GM12878 (cell line): ENCODE data around the gene ERVK3-1. TPM values are rescaled to one million over a fixed set of nuclear protein-coding genes. Genes with fewer than 3 reads are reported as not detected.

ENCODE experiments used
- BCL11A ChIP-seq: IDR thresholded peaks from 2 replicates; pipeline ENCODE4 v1.6.1; 2011; ENCODE audit warnings: low read depth, low read length
- BHLHE40 ChIP-seq, 2 experiments: fragments of 450-650 bp in 1 of 2; IDR thresholded peaks; 2 replicates each; pipeline ENCODE4 v1.6.1; 2011 to 2017; ENCODE audit warnings: low read depth in 2 of 2, borderline replicate concordance in 1 of 2, improper control_type of control experiment in 1 of 2, low read length in 1 of 2, mild to moderate bottlenecking in 1 of 2
- CEBPB ChIP-seq, 2 experiments: fragments of 150-350 bp in 1 of 2; IDR thresholded peaks; 2 replicates each; pipeline ENCODE4 v1.6.1; 2012 to 2014; ENCODE audit warnings: low read depth in 2 of 2, low read length in 2 of 2, borderline replicate concordance in 1 of 2, inconsistent platforms in 1 of 2
- CHD4 ChIP-seq: fragments of 200-600 bp; sonication (generic); IDR thresholded peaks from 2 replicates; pipeline ENCODE4 v1.6.1; 2016; ENCODE audit warnings: mild to moderate bottlenecking
- CREM ChIP-seq: IDR thresholded peaks from 2 replicates; pipeline ENCODE4 v1.6.1; 2014; ENCODE audit warnings: antibody characterized with exemption, low read depth
- DPF2 ChIP-seq: fragments of 450-650 bp; IDR thresholded peaks from 2 replicates; pipeline ENCODE4 v1.6.1; 2017; ENCODE audit warnings: mild to moderate bottlenecking
- IKZF1 ChIP-seq: fragments of 450-650 bp; conservative IDR thresholded peaks from 2 replicates; pipeline ENCODE4 v1.6.1; 2017; ENCODE audit warnings: antibody characterized with exemption, mild to moderate bottlenecking
- KAT2A ChIP-seq: conservative IDR thresholded peaks from 2 replicates; pipeline ENCODE4 v1.6.1; 2011; ENCODE audit warnings: low read depth, low read length; ENCODE audit not compliant: control insufficient read depth
- KDM1A ChIP-seq: fragments of 200-600 bp; sonication (generic); IDR thresholded peaks from 2 replicates; pipeline ENCODE4 v1.6.1; 2016; ENCODE audit warnings: borderline replicate concordance
- MYB ChIP-seq: fragments of 150-350 bp; IDR thresholded peaks from 2 replicates; pipeline ENCODE4 v1.6.1; 2014; ENCODE audit warnings: mild to moderate bottlenecking, low read depth, low read length, borderline replicate concordance
- NBN ChIP-seq: fragments of 450-650 bp; IDR thresholded peaks from 2 replicates; pipeline ENCODE4 v1.6.1; 2016
- NFIC ChIP-seq: IDR thresholded peaks from 2 replicates; pipeline ENCODE4 v1.6.1; 2012; ENCODE audit warnings: low read depth, mild to moderate bottlenecking, inconsistent platforms, low read length, moderate library complexity
- POLR2AphosphoS2 ChIP-seq: IDR thresholded peaks from 2 replicates; pipeline ENCODE4 v1.6.1; 2011; ENCODE audit warnings: low read depth, mild to moderate bottlenecking, low read length, improper control_type of control experiment, moderate library complexity
- POU2F2 ChIP-seq: IDR thresholded peaks from 3 replicates; pipeline ENCODE4 v1.6.1; 2011; ENCODE audit warnings: low read depth, mild to moderate bottlenecking, low read length, borderline replicate concordance
- SIX5 ChIP-seq: IDR thresholded peaks from 2 replicates; pipeline ENCODE4 v1.6.1; 2011; ENCODE audit warnings: mild to moderate bottlenecking, low read depth, low read length, moderate library complexity; ENCODE audit not compliant: severe bottlenecking
- SMAD1 ChIP-seq: fragments of 450-650 bp; IDR thresholded peaks from 2 replicates; pipeline ENCODE4 v1.6.1; 2018; ENCODE audit warnings: mild to moderate bottlenecking, low read depth; ENCODE audit not compliant: partially characterized antibody
- SPI1 ChIP-seq: IDR thresholded peaks from 2 replicates; pipeline ENCODE4 v1.6.1; 2011; ENCODE audit warnings: low read depth, mild to moderate bottlenecking, low read length, moderate library complexity, borderline replicate concordance; ENCODE audit not compliant: insufficient read depth
- WRNIP1 ChIP-seq: IDR thresholded peaks from 2 replicates; pipeline ENCODE4 v1.6.1; 2011; ENCODE audit warnings: low read depth, low read length, improper control_type of control experiment, borderline replicate concordance
- ZSCAN29 ChIP-seq: fragments of 450-650 bp; IDR thresholded peaks from 2 replicates; pipeline ENCODE4 v1.6.1; 2017; ENCODE audit warnings: mild to moderate bottlenecking, moderate library complexity
- polyA plus RNA-seq, 11 experiments: library from polyadenylated mRNA; depleted of rRNA in 4 of 11; unstranded in 6 of 11; stranded (reverse) in 5 of 11; fragments of >200 nt; fragmentation: Nextera tagmentation in 4 of 11; fragmentation: Illumina TruSeq in 1 of 11; extraction: Ambion mirVana in 4 of 11; extraction: Trizol in 1 of 11; gene quantifications; 1 replicate in 1 of 11; 2 replicates in 10 of 11; pipeline versions ENCODE4 v1.2.1 to v1.2.3, GENCODE V29; 2011 to 2016; ENCODE audit warnings: inconsistent platforms in 2 of 11, missing spikeins in 2 of 11, low read depth in 1 of 11
- total RNA-seq, 4 experiments: library from RNA; depleted of rRNA in 3 of 4; stranded (reverse); fragments of >200 nt in 3 of 4; fragmentation: Illumina TruSeq in 1 of 4; extraction: Trizol in 1 of 4; gene quantifications; 2 replicates each; pipeline versions ENCODE4 v1.2.1 to v1.2.3, GENCODE V29; 2013 to 2021
- TF ChIP-seq, protein P1 (sequence below): IDR thresholded peaks from 2 replicates; pipeline ENCODE4 v1.6.1; 2011; ENCODE audit warnings: low read depth, mild to moderate bottlenecking, low read length, moderate library complexity, borderline replicate concordance; ENCODE audit errors: extremely low read depth
- TF ChIP-seq, protein P2 (sequence below): fragments of 450-650 bp; formaldehyde crosslinking; IDR thresholded peaks from 2 replicates; pipeline ENCODE4 v1.4.0; 2022; ENCODE audit warnings: mild to moderate bottlenecking, moderate library complexity
- TF ChIP-seq, protein P3 (sequence below): IDR thresholded peaks from 2 replicates; pipeline ENCODE4 v1.6.1; 2011; ENCODE audit warnings: borderline replicate concordance, low read depth, mild to moderate bottlenecking, moderate library complexity, low read length; ENCODE audit not compliant: insufficient read depth, poor library complexity, severe bottlenecking
- TF ChIP-seq, protein P4 (sequence below): IDR thresholded peaks from 2 replicates; pipeline ENCODE4 v1.6.1; 2011; ENCODE audit warnings: low read depth, low read length, improper control_type of control experiment, borderline replicate concordance
- TF ChIP-seq, protein P5 (sequence below): IDR thresholded peaks from 2 replicates; pipeline ENCODE4 v1.6.1; 2012; ENCODE audit warnings: low read depth, low read length, improper control_type of control experiment

ERVK3-1 gene
- total and polyA plus RNA-seq, 10 of the 15 experiments (the other 5 are each of a cell fraction or from before 2014, with no cell fraction given) = 59.3 to 172 (median 95.8) TPM

DNA sequence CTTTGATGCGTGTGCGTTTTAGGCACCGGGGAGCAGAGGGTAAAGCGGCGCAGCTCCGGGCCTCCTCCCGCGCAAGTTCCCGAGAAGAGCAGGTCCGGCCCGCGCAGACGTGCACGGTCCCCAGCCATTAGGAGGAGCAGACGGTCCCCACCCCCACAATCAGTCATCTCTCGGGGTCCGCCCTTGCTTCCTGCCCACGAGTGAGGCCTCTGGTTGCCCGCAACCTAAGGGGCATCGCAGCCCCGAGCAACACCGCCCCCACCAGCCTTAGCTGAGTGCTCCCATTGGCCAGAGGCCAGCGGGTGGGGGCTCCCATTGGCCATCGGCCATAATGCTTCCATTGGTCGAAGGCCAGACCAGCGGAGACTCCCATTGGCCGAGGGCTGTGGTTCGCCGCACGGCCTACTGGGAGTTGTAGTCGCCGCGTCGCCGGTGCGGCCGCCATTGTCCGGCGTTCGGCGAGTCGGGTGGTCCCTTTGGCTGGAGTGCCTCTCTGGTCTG is 26.6 kb upstream of the ERVK3-1 start, which contains the start of gene ZNF8 (continued):
- TF ChIP-seq WRNIP1 (no peak), ZSCAN29 (no peak), NFIC (no peak), SMAD1 (no peak), KAT2A (no peak), CEBPB (IDR thresholded peaks at IDR 0.05; ENCODE audit: borderline replicate concordance in 1 of 2, low read depth in 2 of 2, low read length in 2 of 2) (no peak), SPI1 (no peak), CREM (peak; percentile 47; the same call in 1 of the 2 replicates), DPF2 (no peak), KDM1A (no peak), CHD4 (no peak), SIX5 (peak; percentile 80), BCL11A (no peak), POU2F2 (peak; percentile 48; the same call in 1 of the 3 replicates), BHLHE40 (IDR thresholded peaks at IDR 0.05; ENCODE audit: borderline replicate concordance in 1 of 2, low read depth in 2 of 2, low read length in 1 of 2) (peak; percentile 46 to 75; a peak in 3 of 4 replicates), NBN (peak; percentile 80; the same call in 1 of the 2 replicates), MYB (no peak), IKZF1 (peak; percentile 92), POLR2AphosphoS2 (peak; percentile 93)
- TF ChIP-seq, protein P1, sequence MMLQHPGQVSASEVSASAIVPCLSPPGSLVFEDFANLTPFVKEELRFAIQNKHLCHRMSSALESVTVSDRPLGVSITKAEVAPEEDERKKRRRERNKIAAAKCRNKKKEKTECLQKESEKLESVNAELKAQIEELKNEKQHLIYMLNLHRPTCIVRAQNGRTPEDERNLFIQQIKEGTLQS = no peak
- TF ChIP-seq, protein P2, sequence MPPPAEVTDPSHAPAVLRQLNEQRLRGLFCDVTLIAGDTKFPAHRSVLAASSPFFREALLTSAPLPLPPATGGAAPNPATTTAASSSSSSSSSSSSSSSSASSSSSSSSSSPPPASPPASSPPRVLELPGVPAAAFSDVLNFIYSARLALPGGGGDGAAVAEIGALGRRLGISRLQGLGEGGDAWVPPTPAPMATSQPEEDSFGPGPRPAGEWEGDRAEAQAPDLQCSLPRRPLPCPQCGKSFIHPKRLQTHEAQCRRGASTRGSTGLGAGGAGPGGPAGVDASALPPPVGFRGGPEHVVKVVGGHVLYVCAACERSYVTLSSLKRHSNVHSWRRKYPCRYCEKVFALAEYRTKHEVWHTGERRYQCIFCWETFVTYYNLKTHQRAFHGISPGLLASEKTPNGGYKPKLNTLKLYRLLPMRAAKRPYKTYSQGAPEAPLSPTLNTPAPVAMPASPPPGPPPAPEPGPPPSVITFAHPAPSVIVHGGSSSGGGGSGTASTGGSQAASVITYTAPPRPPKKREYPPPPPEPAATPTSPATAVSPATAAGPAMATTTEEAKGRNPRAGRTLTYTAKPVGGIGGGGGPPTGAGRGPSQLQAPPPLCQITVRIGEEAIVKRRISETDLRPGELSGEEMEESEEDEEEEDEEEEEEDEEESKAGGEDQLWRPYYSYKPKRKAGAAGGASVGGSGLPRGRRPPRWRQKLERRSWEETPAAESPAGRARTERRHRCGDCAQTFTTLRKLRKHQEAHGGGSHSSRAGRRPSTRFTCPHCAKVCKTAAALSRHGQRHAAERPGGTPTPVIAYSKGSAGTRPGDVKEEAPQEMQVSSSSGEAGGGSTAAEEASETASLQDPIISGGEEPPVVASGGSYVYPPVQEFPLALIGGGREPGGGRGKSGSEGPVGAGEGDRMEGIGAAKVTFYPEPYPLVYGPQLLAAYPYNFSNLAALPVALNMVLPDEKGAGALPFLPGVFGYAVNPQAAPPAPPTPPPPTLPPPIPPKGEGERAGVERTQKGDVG (CRISPR knock-in tag) = no peak
- TF ChIP-seq, protein P3, sequence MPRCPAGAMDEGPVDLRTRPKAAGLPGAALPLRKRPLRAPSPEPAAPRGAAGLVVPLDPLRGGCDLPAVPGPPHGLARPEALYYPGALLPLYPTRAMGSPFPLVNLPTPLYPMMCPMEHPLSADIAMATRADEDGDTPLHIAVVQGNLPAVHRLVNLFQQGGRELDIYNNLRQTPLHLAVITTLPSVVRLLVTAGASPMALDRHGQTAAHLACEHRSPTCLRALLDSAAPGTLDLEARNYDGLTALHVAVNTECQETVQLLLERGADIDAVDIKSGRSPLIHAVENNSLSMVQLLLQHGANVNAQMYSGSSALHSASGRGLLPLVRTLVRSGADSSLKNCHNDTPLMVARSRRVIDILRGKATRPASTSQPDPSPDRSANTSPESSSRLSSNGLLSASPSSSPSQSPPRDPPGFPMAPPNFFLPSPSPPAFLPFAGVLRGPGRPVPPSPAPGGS = peak; percentile 90
- TF ChIP-seq, protein P4, sequence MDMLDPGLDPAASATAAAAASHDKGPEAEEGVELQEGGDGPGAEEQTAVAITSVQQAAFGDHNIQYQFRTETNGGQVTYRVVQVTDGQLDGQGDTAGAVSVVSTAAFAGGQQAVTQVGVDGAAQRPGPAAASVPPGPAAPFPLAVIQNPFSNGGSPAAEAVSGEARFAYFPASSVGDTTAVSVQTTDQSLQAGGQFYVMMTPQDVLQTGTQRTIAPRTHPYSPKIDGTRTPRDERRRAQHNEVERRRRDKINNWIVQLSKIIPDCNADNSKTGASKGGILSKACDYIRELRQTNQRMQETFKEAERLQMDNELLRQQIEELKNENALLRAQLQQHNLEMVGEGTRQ = no peak
- TF ChIP-seq, protein P5, sequence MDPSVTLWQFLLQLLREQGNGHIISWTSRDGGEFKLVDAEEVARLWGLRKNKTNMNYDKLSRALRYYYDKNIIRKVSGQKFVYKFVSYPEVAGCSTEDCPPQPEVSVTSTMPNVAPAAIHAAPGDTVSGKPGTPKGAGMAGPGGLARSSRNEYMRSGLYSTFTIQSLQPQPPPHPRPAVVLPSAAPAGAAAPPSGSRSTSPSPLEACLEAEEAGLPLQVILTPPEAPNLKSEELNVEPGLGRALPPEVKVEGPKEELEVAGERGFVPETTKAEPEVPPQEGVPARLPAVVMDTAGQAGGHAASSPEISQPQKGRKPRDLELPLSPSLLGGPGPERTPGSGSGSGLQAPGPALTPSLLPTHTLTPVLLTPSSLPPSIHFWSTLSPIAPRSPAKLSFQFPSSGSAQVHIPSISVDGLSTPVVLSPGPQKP = no peak
